ENCODE results near the gene CCDC7.

DNA sequence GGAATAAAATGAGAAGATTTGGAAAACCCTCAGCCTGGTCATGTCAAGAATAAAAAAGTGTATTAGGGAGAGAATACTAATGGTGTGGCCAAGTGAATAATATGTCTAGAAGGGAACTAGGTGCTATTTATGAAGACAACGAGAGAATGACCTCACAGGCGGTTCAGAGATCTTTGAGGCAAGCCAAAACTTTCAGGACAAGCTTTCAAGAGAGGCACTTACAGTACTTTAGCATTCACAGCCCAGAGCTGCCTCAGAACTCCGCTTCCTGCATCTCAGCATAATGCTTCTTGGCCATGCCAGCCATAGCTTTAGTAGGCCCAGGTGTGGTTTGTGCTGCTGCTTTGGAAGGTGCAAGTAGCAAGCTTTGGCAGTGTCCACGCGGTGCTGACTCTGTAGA is 37.2 kb upstream of the CCDC7 start:
- TF ChIP-seq, protein P1, sequence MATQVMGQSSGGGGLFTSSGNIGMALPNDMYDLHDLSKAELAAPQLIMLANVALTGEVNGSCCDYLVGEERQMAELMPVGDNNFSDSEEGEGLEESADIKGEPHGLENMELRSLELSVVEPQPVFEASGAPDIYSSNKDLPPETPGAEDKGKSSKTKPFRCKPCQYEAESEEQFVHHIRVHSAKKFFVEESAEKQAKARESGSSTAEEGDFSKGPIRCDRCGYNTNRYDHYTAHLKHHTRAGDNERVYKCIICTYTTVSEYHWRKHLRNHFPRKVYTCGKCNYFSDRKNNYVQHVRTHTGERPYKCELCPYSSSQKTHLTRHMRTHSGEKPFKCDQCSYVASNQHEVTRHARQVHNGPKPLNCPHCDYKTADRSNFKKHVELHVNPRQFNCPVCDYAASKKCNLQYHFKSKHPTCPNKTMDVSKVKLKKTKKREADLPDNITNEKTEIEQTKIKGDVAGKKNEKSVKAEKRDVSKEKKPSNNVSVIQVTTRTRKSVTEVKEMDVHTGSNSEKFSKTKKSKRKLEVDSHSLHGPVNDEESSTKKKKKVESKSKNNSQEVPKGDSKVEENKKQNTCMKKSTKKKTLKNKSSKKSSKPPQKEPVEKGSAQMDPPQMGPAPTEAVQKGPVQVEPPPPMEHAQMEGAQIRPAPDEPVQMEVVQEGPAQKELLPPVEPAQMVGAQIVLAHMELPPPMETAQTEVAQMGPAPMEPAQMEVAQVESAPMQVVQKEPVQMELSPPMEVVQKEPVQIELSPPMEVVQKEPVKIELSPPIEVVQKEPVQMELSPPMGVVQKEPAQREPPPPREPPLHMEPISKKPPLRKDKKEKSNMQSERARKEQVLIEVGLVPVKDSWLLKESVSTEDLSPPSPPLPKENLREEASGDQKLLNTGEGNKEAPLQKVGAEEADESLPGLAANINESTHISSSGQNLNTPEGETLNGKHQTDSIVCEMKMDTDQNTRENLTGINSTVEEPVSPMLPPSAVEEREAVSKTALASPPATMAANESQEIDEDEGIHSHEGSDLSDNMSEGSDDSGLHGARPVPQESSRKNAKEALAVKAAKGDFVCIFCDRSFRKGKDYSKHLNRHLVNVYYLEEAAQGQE (IDR thresholded peaks at IDR 0.05; ENCODE audit: low read depth, low read length), result no peak
- TF ChIP-seq ZNF24 (IDR thresholded peaks at IDR 0.05) (no peak), ESRRA (IDR thresholded peaks at IDR 0.05; ENCODE audit: low read length) (no peak)
- TF ChIP-seq, protein P2, sequence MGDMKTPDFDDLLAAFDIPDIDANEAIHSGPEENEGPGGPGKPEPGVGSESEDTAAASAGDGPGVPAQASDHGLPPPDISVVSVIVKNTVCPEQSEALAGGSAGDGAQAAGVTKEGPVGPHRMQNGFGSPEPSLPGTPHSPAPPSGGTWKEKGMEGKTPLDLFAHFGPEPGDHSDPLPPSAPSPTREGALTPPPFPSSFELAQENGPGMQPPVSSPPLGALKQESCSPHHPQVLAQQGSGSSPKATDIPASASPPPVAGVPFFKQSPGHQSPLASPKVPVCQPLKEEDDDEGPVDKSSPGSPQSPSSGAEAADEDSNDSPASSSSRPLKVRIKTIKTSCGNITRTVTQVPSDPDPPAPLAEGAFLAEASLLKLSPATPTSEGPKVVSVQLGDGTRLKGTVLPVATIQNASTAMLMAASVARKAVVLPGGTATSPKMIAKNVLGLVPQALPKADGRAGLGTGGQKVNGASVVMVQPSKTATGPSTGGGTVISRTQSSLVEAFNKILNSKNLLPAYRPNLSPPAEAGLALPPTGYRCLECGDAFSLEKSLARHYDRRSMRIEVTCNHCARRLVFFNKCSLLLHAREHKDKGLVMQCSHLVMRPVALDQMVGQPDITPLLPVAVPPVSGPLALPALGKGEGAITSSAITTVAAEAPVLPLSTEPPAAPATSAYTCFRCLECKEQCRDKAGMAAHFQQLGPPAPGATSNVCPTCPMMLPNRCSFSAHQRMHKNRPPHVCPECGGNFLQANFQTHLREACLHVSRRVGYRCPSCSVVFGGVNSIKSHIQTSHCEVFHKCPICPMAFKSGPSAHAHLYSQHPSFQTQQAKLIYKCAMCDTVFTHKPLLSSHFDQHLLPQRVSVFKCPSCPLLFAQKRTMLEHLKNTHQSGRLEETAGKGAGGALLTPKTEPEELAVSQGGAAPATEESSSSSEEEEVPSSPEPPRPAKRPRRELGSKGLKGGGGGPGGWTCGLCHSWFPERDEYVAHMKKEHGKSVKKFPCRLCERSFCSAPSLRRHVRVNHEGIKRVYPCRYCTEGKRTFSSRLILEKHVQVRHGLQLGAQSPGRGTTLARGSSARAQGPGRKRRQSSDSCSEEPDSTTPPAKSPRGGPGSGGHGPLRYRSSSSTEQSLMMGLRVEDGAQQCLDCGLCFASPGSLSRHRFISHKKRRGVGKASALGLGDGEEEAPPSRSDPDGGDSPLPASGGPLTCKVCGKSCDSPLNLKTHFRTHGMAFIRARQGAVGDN (IDR thresholded peaks at IDR 0.05), result no peak
- TF ChIP-seq, protein P3, sequence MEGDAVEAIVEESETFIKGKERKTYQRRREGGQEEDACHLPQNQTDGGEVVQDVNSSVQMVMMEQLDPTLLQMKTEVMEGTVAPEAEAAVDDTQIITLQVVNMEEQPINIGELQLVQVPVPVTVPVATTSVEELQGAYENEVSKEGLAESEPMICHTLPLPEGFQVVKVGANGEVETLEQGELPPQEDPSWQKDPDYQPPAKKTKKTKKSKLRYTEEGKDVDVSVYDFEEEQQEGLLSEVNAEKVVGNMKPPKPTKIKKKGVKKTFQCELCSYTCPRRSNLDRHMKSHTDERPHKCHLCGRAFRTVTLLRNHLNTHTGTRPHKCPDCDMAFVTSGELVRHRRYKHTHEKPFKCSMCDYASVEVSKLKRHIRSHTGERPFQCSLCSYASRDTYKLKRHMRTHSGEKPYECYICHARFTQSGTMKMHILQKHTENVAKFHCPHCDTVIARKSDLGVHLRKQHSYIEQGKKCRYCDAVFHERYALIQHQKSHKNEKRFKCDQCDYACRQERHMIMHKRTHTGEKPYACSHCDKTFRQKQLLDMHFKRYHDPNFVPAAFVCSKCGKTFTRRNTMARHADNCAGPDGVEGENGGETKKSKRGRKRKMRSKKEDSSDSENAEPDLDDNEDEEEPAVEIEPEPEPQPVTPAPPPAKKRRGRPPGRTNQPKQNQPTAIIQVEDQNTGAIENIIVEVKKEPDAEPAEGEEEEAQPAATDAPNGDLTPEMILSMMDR (IDR thresholded peaks at IDR 0.05 in 2 of 3, conservative IDR thresholded peaks at IDR 0.05 in 1 of 3; ENCODE audit: control insufficient read depth in 2 of 3, extremely low read depth in 1 of 3, insufficient read depth in 1 of 3, low read depth in 3 of 3, low read length in 3 of 3), result no peak
